Measurements from ENCODE around the gene CXCL17.

DNA sequence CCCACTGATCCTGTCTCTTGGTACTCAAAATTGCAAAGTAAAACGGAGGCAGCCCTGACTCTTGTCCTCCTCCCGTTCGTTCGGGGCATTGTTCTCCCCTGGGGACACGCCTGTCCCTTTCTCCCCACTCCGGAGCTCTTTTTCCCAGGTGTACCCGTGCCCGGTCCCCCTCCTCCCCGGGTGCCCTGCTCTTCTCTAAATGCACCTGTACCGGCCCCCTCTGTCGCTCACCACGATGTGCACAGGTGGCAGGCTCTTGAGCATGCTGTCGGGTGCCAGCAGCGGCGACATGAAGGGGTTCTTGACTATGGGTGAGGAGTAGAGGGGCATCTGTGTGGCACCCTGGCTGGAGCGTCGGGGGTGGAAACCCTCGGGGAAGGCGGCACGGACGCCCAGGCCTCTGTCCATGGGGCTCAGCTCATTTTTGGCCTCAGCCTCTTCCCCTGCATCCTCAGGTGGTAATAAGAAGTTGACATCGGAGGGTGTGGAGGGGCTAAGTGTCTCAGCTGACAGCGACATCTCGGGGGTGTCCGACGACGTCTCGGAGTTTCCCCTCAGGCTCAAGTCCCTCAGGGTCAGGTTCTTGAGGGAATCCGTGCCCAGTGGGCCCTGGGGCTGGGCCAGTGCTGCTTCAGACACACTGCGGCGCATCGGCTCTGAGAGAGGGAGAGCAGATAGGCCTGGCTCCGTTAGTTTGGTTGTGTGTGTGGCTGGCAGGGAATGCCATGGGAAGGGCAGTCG is 40.2 kb downstream of the CXCL17 start:
- no peak for TF ChIP-seq CTCF (IDR thresholded peaks at IDR 0.05; ENCODE audit: insufficient read depth, low read length)
- TF ChIP-seq, protein P1, sequence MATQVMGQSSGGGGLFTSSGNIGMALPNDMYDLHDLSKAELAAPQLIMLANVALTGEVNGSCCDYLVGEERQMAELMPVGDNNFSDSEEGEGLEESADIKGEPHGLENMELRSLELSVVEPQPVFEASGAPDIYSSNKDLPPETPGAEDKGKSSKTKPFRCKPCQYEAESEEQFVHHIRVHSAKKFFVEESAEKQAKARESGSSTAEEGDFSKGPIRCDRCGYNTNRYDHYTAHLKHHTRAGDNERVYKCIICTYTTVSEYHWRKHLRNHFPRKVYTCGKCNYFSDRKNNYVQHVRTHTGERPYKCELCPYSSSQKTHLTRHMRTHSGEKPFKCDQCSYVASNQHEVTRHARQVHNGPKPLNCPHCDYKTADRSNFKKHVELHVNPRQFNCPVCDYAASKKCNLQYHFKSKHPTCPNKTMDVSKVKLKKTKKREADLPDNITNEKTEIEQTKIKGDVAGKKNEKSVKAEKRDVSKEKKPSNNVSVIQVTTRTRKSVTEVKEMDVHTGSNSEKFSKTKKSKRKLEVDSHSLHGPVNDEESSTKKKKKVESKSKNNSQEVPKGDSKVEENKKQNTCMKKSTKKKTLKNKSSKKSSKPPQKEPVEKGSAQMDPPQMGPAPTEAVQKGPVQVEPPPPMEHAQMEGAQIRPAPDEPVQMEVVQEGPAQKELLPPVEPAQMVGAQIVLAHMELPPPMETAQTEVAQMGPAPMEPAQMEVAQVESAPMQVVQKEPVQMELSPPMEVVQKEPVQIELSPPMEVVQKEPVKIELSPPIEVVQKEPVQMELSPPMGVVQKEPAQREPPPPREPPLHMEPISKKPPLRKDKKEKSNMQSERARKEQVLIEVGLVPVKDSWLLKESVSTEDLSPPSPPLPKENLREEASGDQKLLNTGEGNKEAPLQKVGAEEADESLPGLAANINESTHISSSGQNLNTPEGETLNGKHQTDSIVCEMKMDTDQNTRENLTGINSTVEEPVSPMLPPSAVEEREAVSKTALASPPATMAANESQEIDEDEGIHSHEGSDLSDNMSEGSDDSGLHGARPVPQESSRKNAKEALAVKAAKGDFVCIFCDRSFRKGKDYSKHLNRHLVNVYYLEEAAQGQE (IDR thresholded peaks at IDR 0.05; ENCODE audit: insufficient replicate concordance, low read depth): no peak
- no peak for TF ChIP-seq POLR2AphosphoS5 (IDR thresholded peaks at IDR 0.05; ENCODE audit: low read depth)
